GM12878 (cell line): ENCODE measurements around the gene OPN4.

Experiments used
- CTCF ChIP-seq, 3 experiments: IDR thresholded peaks in 2 of 3; conservative IDR thresholded peaks in 1 of 3; 2 replicates each; pipeline ENCODE4 v1.5.1; 2011; ENCODE audit warnings: low read depth in 3 of 3, low read length in 3 of 3, mild to moderate bottlenecking in 3 of 3, control low read depth in 2 of 3, moderate library complexity in 2 of 3, inconsistent platforms in 1 of 3, mixed read lengths in 1 of 3; ENCODE audit not compliant: control insufficient read depth in 2 of 3, insufficient read depth in 1 of 3; ENCODE audit errors: extremely low read depth in 1 of 3
- ETV6 ChIP-seq, 2 experiments: fragments of 450-650 bp in 1 of 2; IDR thresholded peaks in 1 of 2; conservative IDR thresholded peaks in 1 of 2; 2 replicates each; pipeline ENCODE4 v1.6.1; 2014; ENCODE audit warnings: antibody characterized with exemption in 1 of 2, borderline replicate concordance in 1 of 2, low read depth in 1 of 2, mild to moderate bottlenecking in 1 of 2, moderate library complexity in 1 of 2
- HDAC2 ChIP-seq: fragments of 200-600 bp; sonication (generic); IDR thresholded peaks from 2 replicates; pipeline ENCODE4 v1.6.1; 2017
- HDGF ChIP-seq: fragments of 450-650 bp; IDR thresholded peaks from 2 replicates; pipeline ENCODE4 v1.6.1; 2016; ENCODE audit warnings: antibody characterized with exemption
- NR2C2 ChIP-seq: IDR thresholded peaks from 2 replicates; pipeline ENCODE4 v1.6.1; 2011; ENCODE audit warnings: borderline replicate concordance, low read depth; ENCODE audit not compliant: control insufficient read depth, insufficient read length
- STAT3 ChIP-seq: IDR thresholded peaks from 2 replicates; pipeline ENCODE4 v1.6.1; 2011; ENCODE audit warnings: low read depth, low read length, improper control_type of control experiment
- TAF1 ChIP-seq: IDR thresholded peaks from 2 replicates; pipeline ENCODE4 v1.6.1; 2011; ENCODE audit warnings: mild to moderate bottlenecking, low read depth, low read length, borderline replicate concordance

- TF ChIP-seq HDGF (no peak), CTCF (IDR thresholded peaks at IDR 0.05 in 2 of 3, conservative IDR thresholded peaks at IDR 0.05 in 1 of 3; ENCODE audit: control insufficient read depth in 2 of 3, extremely low read depth in 1 of 3, insufficient read depth in 1 of 3, low read depth in 3 of 3, low read length in 3 of 3) (no peak), NR2C2 (no peak), HDAC2 (no peak), TAF1 (no peak), ETV6 (conservative IDR thresholded peaks at IDR 0.05 in 1 of 2, IDR thresholded peaks at IDR 0.05 in 1 of 2; ENCODE audit: borderline replicate concordance in 1 of 2, low read depth in 1 of 2) (no peak), STAT3 (no peak)
Observed at GRCh38 chr10:86659161-86659691, 4.9 kb downstream of the OPN4 start.
